SK-N-SH (cell line): ENCODE data around the gene MALRD1. TPM values are rescaled to one million over a fixed set of nuclear protein-coding genes. Genes with fewer than 3 reads are reported as not detected.

ENCODE experiments used
- CTCF ChIA-PET: fragments of 300-600, 350-600 bp; formaldehyde crosslinking; extraction: SDS; loops from one replicate; lab custom pipeline; 2021; lab: Yijun Ruan, JAX
- POLR2A ChIA-PET: fragments of 350-600 bp; sonication (Branson Sonifier 250); formaldehyde crosslinking; extraction: SDS; loops from one replicate; lab custom pipeline; 2020; ENCODE audit warnings: antibody characterized with exemption, inconsistent platforms; lab: Yijun Ruan, JAX
- DNase-seq: peaks from one replicate; pipeline ENCODE4 v3.0.0; 2012
- H2AFZ ChIP-seq: fragments of 200-600 bp; sonication (generic); 2 replicates; pipeline ENCODE4 v1.8.1; 2016; ENCODE audit warnings: antibody characterized with exemption, mild to moderate bottlenecking, low read depth
- H3F3A ChIP-seq: fragments of 200-600 bp; sonication (generic); replicated peaks from 2 replicates; pipeline ENCODE3; 2016; ENCODE audit warnings: antibody characterized with exemption, mild to moderate bottlenecking; ENCODE audit not compliant: insufficient read depth
- H3K27ac ChIP-seq, 2 experiments: fragments of 200-500 bp in 1 of 2; fragments of 200-600 bp in 1 of 2; sonication (Bioruptor generic) in 1 of 2; sonication (generic), shearing (Covaris generic) in 1 of 2; 2 replicates each; pipeline versions ENCODE4 v1.5.1 to v1.6.1; 2014 to 2016; ENCODE audit warnings: low read depth in 2 of 2, inconsistent platforms in 1 of 2, low read length in 1 of 2, mild to moderate bottlenecking in 1 of 2, mixed read lengths in 1 of 2
- H3K27me3 ChIP-seq: fragments of 200-600 bp; sonication (generic), shearing (Covaris generic); 2 replicates; pipeline ENCODE4 v1.6.1; 2016; ENCODE audit warnings: mixed run types; ENCODE audit not compliant: insufficient read depth
- H3K36me3 ChIP-seq, 2 experiments: fragments of 200-500 bp in 1 of 2; fragments of 200-600 bp in 1 of 2; sonication (Bioruptor generic) in 1 of 2; sonication (generic) in 1 of 2; replicated peaks in 1 of 2; 2 replicates each; pipeline versions ENCODE3 to v1.5.1; 2014 to 2016; ENCODE audit warnings: low read length in 1 of 2, mild to moderate bottlenecking in 1 of 2; ENCODE audit not compliant: insufficient read depth in 2 of 2, control insufficient read depth in 1 of 2
- H3K4me1 ChIP-seq, 2 experiments: fragments of 200-500 bp in 1 of 2; fragments of 200-600 bp in 1 of 2; sonication (Bioruptor generic) in 1 of 2; sonication (generic), shearing (Covaris generic) in 1 of 2; 2 replicates each; pipeline versions ENCODE4 v1.5.1 to v1.6.1; 2014 to 2016; ENCODE audit warnings: low read depth in 1 of 2, low read length in 1 of 2, mixed run types in 1 of 2; ENCODE audit not compliant: insufficient read depth in 2 of 2, control insufficient read depth in 1 of 2
- H3K4me2 ChIP-seq: fragments of 200-600 bp; sonication (generic), shearing (Covaris generic); 2 replicates; pipeline ENCODE4 v1.6.1; 2017; ENCODE audit warnings: mixed run types
- H3K4me3 ChIP-seq, 2 experiments: fragments of 200-500 bp in 1 of 2; fragments of 200-600 bp in 1 of 2; sonication (Bioruptor generic) in 1 of 2; sonication (generic), shearing (Covaris generic) in 1 of 2; 2 replicates each; pipeline versions ENCODE4 v1.5.1 to v1.8.1; 2014 to 2016; ENCODE audit warnings: low read depth in 2 of 2, inconsistent platforms in 1 of 2, low read length in 1 of 2, mild to moderate bottlenecking in 1 of 2, mixed read lengths in 1 of 2, moderate library complexity in 1 of 2
- H3K79me2 ChIP-seq: fragments of 200-600 bp; sonication (generic); 2 replicates; pipeline ENCODE4 v1.8.1; 2017; ENCODE audit warnings: mild to moderate bottlenecking; ENCODE audit not compliant: insufficient read depth
- H3K9ac ChIP-seq: fragments of 200-600 bp; sonication (generic); 2 replicates; pipeline ENCODE4 v1.6.1; 2017; ENCODE audit warnings: mixed run types
- H3K9me2 ChIP-seq: fragments of 200-600 bp; sonication (generic); 2 replicates; pipeline ENCODE4 v1.6.1; 2017; ENCODE audit warnings: mixed run types
- H3K9me3 ChIP-seq: fragments of 200-600 bp; sonication (generic); 2 replicates; pipeline ENCODE4 v1.6.1; 2017; ENCODE audit warnings: mixed run types, mild to moderate bottlenecking, moderate library complexity
- H4K20me1 ChIP-seq: fragments of 200-600 bp; sonication (generic); 2 replicates; pipeline ENCODE4 v1.6.1; 2017; ENCODE audit warnings: mild to moderate bottlenecking, mixed run types; ENCODE audit not compliant: insufficient read depth
- CHD2 ChIP-seq: fragments of 150-350 bp; IDR thresholded peaks from 2 replicates; pipeline ENCODE4 v1.6.1; 2018; ENCODE audit warnings: low read length; ENCODE audit not compliant: partially characterized antibody
- EP300 ChIP-seq, 2 experiments: IDR thresholded peaks; 2 replicates each; pipeline versions ENCODE4 v1.4.0 to v1.6.1; 2012; ENCODE audit warnings: borderline replicate concordance in 1 of 2, low read depth in 1 of 2, low read length in 1 of 2
- EZH2phosphoT487 ChIP-seq: fragments of 200-600 bp; sonication (generic); IDR thresholded peaks from 2 replicates; pipeline ENCODE4 v1.6.1; 2017; ENCODE audit warnings: low read depth, mixed run types, mild to moderate bottlenecking, antibody characterized with exemption, moderate library complexity, borderline replicate concordance
- FOSL2 ChIP-seq: IDR thresholded peaks from 2 replicates; pipeline ENCODE4 v1.4.0; 2012; ENCODE audit warnings: low read depth, mild to moderate bottlenecking, moderate library complexity, borderline replicate concordance
- FOXM1 ChIP-seq: IDR thresholded peaks from 2 replicates; pipeline ENCODE4 v1.4.0; 2012; ENCODE audit warnings: low read depth, mild to moderate bottlenecking
- GABPA ChIP-seq: IDR thresholded peaks from 2 replicates; pipeline ENCODE4 v1.4.0; 2012; ENCODE audit warnings: low read depth, mild to moderate bottlenecking
- POLR2AphosphoS5 ChIP-seq: IDR thresholded peaks from 2 replicates; pipeline ENCODE4 v1.6.1; 2012; ENCODE audit warnings: low read depth, low read length
- RXRA ChIP-seq: IDR thresholded peaks from 2 replicates; pipeline ENCODE4 v1.4.0; 2012; ENCODE audit warnings: low read depth, mild to moderate bottlenecking, borderline replicate concordance
- SIN3A ChIP-seq: IDR thresholded peaks from 2 replicates; pipeline ENCODE4 v1.6.1; 2012; ENCODE audit warnings: low read depth, mild to moderate bottlenecking, low read length, moderate library complexity, borderline replicate concordance
- SMC3 ChIP-seq: IDR thresholded peaks from 2 replicates; pipeline ENCODE4 v1.6.1; 2012; ENCODE audit warnings: low read depth, low read length, improper control_type of control experiment
- TAF1 ChIP-seq: IDR thresholded peaks from 2 replicates; pipeline ENCODE4 v1.6.1; 2012; ENCODE audit warnings: low read depth, mild to moderate bottlenecking, low read length, moderate library complexity, borderline replicate concordance
- TCF12 ChIP-seq: IDR thresholded peaks from 2 replicates; pipeline ENCODE4 v1.4.0; 2012
- TEAD4 ChIP-seq: IDR thresholded peaks from 2 replicates; pipeline ENCODE4 v1.4.0; 2012; ENCODE audit warnings: mild to moderate bottlenecking, borderline replicate concordance; ENCODE audit not compliant: insufficient read depth
- WGBS: methylation state at CpG from one replicate; pipeline ENCODE4 v1.1.6; 2017; ENCODE audit warnings: low lambda C conversion rate; 5-methylcytosine and 5-hydroxymethylcytosine counted together
- polyA plus RNA-seq, 3 experiments: library from polyadenylated mRNA; depleted of rRNA; stranded (reverse); fragments of >200 nt; gene quantifications; 2 replicates each; pipeline ENCODE4 v1.2.3, GENCODE V29; 2012
- TF ChIP-seq, protein P1 (sequence below): IDR thresholded peaks from 2 replicates; pipeline ENCODE4; 2012
- TF ChIP-seq, protein P2 (sequence below): fragments of 200-600 bp; sonication (generic); IDR thresholded peaks from 2 replicates; pipeline ENCODE4 v1.6.1; 2017; ENCODE audit warnings: antibody characterized with exemption, mild to moderate bottlenecking, moderate library complexity
- TF ChIP-seq, protein P3 (sequence below): IDR thresholded peaks from 2 replicates; pipeline ENCODE4 v1.4.0; 2012; ENCODE audit warnings: low read depth
- TF ChIP-seq, protein P4 (sequence below): IDR thresholded peaks from 2 replicates; pipeline ENCODE4 v1.4.0; 2012; ENCODE audit warnings: low read depth, borderline replicate concordance

Gene MALRD1
- polyA plus RNA-seq, 1 of the 3 experiments (the other 2 are of a cell fraction) = not detected

DNA sequence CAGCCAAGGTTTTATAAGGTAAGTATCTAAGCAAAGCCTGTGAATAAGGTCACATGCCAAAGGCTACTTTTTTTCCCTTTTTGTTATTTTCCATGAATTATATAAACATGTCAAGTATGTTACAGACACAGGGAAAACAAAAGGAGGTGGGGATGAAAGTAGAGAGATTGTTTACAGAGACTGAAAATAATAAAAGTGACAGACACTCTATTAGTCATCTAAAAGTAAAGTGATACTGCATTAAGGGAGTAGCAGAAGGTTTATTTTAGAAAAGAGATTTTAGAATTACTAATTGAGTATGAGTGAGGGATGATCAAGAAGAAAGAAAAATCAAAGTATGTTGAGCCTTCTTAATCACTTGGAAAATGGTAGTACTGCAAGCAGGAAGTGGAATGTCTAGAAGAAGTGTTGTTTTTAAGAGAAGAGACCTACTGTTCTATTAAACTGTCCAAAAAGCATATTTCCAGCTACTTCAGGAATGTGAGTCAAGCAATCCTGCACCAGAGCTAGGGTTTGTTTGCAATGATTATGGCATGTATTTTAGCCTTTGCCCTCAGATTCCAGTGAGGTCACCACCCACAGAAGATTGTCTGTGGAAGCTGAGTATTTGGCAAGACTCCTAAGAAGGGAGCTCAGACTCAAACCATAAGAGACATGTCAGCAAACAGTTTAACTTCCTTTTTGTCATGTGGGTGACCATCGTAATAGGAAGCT, 589.7 kb downstream of the MALRD1 start (continued):
- no peak for TF ChIP-seq CHD2
- no peak for TF ChIP-seq SMC3
- TF ChIP-seq TAF1 = no peak
- TF ChIP-seq, protein P1, sequence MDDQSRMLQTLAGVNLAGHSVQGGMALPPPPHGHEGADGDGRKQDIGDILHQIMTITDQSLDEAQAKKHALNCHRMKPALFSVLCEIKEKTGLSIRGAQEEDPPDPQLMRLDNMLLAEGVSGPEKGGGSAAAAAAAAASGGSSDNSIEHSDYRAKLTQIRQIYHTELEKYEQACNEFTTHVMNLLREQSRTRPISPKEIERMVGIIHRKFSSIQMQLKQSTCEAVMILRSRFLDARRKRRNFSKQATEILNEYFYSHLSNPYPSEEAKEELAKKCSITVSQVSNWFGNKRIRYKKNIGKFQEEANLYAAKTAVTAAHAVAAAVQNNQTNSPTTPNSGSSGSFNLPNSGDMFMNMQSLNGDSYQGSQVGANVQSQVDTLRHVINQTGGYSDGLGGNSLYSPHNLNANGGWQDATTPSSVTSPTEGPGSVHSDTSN = peak; percentile 67
- peak; percentile 51; the same call in 1 of the 2 replicates for TF ChIP-seq TEAD4
- TF ChIP-seq, all 33 proteins: peak for 11

DNA sequence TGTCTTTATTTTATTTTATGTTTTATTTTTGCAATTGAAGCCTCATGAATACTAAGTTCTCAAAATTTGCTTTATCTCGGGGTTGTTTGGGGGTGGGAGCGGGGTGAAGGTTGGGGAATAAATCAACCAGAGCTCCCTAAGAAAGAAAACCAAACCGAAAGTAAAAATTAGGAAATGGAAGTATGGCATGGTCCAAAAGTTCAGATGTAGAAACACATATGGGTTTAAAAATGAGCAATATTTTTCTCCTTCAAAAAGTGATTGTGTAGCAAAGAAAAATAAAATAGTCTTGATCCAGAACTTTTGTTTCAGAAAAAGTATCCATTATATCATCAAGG, 590.3 kb downstream of the MALRD1 start:
- WGBS = 69% methylated on average over 3 of the region's 3 CpGs
- peaks cover 0 to 6% of the 10 kb centered on the region in 2 experiments; a peak in 2 of 4 replicates for H3K4me1 ChIP-seq
- H3F3A ChIP-seq = peaks cover 13% of the 10 kb centered on the region
- DNase-seq = no peak
- POLR2A ChIA-PET = no interaction called here
- H3K36me3 ChIP-seq = no peaks in the 10 kb centered on the region
- CTCF ChIA-PET = no interaction called here
- H3K4me2 ChIP-seq = peak overlapping the region; percentile 41; the same call in 1 of the 2 replicates
- H4K20me1 ChIP-seq = no peaks in the 10 kb centered on the region
- no peak overlapping the region for H3K4me3 ChIP-seq
- peak overlapping the region; percentile 80; the same call in 1 of the 2 replicates for H2AFZ ChIP-seq
- no peak overlapping the region for H3K9ac ChIP-seq
- no peak for TF ChIP-seq EP300 (IDR thresholded peaks at IDR 0.05; ENCODE audit: borderline replicate concordance in 1 of 2, low read depth in 1 of 2, low read length in 1 of 2)
- TF ChIP-seq, protein P2, sequence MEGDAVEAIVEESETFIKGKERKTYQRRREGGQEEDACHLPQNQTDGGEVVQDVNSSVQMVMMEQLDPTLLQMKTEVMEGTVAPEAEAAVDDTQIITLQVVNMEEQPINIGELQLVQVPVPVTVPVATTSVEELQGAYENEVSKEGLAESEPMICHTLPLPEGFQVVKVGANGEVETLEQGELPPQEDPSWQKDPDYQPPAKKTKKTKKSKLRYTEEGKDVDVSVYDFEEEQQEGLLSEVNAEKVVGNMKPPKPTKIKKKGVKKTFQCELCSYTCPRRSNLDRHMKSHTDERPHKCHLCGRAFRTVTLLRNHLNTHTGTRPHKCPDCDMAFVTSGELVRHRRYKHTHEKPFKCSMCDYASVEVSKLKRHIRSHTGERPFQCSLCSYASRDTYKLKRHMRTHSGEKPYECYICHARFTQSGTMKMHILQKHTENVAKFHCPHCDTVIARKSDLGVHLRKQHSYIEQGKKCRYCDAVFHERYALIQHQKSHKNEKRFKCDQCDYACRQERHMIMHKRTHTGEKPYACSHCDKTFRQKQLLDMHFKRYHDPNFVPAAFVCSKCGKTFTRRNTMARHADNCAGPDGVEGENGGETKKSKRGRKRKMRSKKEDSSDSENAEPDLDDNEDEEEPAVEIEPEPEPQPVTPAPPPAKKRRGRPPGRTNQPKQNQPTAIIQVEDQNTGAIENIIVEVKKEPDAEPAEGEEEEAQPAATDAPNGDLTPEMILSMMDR = no peak
- no peak for TF ChIP-seq FOXM1
- no peak for TF ChIP-seq FOSL2
- TF ChIP-seq TEAD4 = no peak
- TF ChIP-seq SIN3A = no peak
- TF ChIP-seq EZH2phosphoT487 = no peak
- TF ChIP-seq, protein P3, sequence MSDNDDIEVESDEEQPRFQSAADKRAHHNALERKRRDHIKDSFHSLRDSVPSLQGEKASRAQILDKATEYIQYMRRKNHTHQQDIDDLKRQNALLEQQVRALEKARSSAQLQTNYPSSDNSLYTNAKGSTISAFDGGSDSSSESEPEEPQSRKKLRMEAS = no peak
- TF ChIP-seq RXRA = no peak
- TF ChIP-seq, protein P4, sequence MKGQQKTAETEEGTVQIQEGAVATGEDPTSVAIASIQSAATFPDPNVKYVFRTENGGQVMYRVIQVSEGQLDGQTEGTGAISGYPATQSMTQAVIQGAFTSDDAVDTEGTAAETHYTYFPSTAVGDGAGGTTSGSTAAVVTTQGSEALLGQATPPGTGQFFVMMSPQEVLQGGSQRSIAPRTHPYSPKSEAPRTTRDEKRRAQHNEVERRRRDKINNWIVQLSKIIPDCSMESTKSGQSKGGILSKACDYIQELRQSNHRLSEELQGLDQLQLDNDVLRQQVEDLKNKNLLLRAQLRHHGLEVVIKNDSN = no peak
- no peak for TF ChIP-seq POLR2AphosphoS5
- no peak for TF ChIP-seq GABPA
- no peak for TF ChIP-seq TCF12
- peak overlapping the region; percentile 67 to 86; a peak in 3 of 4 replicates for H3K27ac ChIP-seq
- H3K27me3 ChIP-seq = no peaks in the 10 kb centered on the region
- H3K79me2 ChIP-seq = no peaks in the 10 kb centered on the region
- no peaks in the 10 kb centered on the region for H3K9me2 ChIP-seq
- H3K9me3 ChIP-seq = no peaks in the 10 kb centered on the region
